Right lobe of liver (tissue), 4 donors: ENCODE measurements around the gene DOCK1.

Experiments used
- CTCF ChIP-seq, 4 donors: fragments of 200-600 bp in 3 of 4; fragments of 450-650 bp in 1 of 4; IDR thresholded peaks; one replicate each; pipeline versions ENCODE4 v1.5.1 to v1.8.0; 2016 to 2022; ENCODE audit warnings: antibody characterized with exemption in 4 of 4, mild to moderate bottlenecking in 2 of 4
- POLR2A ChIP-seq: fragments of 450-650 bp; IDR thresholded peaks from one replicate; pipeline ENCODE4 v1.6.1; 2017; ENCODE audit warnings: antibody characterized with exemption, mild to moderate bottlenecking
- donor health status: DM: no; HTN: no; CAD: no.
- donor health status: DM: no; HTN: no; CAD: no.
- donor health status: DM: no; HTN: yes; CAD: no.

GRCh38 chr10:127259347-127259746 is 354.1 kb downstream of the DOCK1 start:
- TF ChIP-seq CTCF (IDR thresholded peaks at IDR 0.05) (no peak), POLR2A (no peak)
